NCI-H2227 (cell line): ENCODE measurements around the gene CYB561.
A peak's percentile ranks its signal among the peaks of the same experiment; 100 is the strongest.

Experiments
- DNase-seq: peaks from one replicate; lab custom pipeline; 2025; ENCODE audit not compliant: unreplicated experiment; lab: John Stamatoyannopoulos, UW

Gene CYB561, protein sequence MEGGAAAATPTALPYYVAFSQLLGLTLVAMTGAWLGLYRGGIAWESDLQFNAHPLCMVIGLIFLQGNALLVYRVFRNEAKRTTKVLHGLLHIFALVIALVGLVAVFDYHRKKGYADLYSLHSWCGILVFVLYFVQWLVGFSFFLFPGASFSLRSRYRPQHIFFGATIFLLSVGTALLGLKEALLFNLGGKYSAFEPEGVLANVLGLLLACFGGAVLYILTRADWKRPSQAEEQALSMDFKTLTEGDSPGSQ

DNA sequence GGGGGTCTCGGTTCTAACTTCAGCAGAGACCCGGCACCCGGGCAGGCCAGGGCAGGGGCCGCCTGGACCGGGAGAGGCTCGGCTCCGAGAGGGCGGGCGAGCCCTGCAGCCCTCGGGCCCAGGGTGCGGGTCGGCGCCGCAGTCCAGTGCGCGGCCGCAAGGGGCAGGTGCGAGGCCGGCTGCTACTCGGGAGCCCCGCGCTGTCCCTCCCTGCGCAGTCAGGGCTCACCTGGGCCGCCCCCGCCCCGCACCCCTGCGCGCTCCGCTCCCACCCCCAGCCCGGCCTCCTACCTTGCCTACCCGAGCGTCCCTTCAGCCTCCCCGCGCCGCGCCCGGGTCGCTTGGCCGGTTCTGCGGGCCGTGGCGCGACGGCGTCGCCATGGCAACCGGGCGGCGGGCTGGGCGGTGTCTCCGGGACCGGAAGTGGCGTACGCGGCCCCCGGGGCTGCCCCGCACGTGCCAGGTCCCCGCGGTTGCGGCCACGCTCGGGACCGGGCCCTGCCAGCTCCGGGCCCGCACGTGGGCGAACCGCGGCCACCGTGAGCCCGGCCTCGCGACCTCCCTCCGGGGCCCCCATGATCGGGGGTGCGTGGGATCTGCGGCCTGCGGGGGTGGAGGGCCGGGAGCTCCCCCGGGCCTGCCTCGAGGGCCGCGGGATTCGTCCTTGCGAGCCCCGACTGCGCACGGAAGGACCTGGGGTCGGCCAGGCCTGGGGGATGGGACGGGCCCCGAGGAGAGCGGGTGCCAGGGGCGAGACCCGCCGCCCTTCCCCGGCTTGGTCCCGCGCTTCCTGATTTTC is at the start of gene CYB561:
TSS of gene CYB561 (minus strand) at position 353 of the 799 bp plus-strand sequence. CDS start 8,759 bp downstream, outside the sequence.
- peak; percentile 88 for DNase-seq

DNA sequence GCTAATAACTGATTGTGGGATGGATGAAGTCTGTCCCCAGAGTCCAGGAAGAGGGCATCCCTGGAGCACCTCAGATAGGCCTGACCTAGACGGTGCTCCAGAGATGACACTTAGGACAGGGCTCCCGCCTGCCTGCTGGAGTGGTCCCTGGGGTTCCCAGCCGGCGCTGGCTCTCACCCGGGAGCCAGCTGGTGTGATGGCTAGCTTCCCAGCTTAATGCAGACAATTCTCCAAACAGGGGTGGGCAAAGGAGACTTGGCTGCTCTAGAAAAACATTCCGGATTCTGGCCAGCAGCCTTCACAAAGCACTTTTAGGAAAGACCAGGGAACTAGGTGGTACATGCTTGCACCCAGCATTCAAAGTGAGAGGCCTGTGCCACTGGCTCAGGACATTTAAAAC is 49.4 kb upstream of the CYB561 start:
- no peak for DNase-seq

DNA sequence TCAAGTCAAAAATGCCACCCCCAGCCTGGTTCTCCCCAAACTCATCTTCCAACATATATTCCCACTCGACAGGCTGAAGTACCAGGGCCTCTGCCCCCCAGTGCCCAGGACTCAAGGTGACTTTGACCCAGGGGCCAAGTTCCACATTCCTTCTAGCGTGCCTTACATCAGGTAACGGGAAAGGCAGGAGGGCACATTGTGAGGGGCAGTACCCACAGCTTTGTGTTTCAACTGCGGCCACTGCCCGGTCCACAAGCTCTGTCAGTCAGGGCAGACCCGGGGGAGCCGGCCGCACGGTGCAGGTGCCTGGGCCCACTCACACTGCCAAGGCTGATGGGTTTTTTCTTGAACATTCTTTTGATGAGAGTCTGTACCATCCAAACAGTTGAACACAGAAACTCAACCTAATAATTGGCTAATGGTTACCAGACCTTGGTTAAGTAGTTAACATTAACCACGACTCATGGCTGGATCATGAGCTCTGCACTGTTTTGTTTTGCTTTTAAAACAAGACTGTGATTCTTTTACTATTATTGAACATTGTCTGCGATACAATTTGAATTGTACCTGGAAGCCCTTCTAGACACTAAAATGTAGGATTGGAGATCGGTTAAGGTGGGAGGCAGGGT is 48.3 kb upstream of the CYB561 start:
- DNase-seq: no peak

- no peak for DNase-seq
Measured at GRCh38 chr17:63493411-63493810, 47.3 kb upstream of the CYB561 start.

DNA sequence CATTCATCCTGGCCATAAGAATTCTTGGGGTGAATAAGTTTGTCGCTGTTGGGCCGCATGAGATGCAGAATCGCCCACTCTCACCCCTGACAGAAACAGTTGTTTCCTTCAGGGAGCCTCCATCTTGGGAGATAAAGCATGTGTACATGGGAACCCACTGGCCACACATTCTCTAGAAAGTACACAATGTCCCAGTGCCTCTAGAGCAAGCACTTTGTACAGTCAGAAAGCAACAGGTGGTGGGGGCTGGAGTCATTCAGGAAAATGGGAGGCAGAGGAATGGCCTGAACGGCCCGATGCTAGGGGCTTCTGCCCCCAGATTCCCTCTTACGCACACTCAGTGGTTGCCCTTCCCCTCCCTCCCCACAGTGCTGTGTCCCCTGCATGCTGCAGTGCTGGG is 46.8 kb upstream of the CYB561 start:
- DNase-seq: no peak

DNA sequence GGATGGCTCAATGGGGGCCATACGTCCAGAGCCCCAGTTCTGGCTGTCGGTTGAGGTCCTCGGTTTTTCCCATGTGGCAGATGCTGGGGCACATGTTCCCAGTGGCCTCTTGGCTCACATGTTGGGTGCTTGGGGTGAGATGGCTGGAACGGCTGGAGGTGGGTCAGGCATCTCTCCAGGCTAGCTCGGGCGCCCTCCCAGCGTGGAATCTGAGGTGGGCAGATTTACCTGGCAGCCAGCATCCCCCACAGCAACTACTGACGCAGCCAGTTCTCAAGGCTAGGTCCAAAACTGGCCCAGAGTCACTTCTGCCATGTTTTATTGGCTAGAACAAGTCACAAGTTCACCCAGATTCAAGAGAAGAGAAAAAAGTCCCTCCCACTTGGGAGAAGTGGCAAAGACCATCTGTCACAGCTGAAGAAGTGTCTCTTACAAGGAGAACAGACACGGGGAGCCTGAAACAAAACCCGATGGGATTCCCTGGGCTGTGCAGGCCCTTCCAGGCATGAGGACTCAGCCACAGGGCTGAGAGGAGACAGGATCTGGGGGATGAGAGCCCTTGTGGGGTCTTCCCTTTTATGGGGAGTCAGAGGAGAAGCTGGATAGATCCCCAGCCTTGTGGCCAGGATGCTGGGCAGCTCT is 46.0 kb upstream of the CYB561 start:
- no peak for DNase-seq

- no peak for DNase-seq
Measured at GRCh38 chr17:63491413-63491812, 45.3 kb upstream of the CYB561 start.

DNA sequence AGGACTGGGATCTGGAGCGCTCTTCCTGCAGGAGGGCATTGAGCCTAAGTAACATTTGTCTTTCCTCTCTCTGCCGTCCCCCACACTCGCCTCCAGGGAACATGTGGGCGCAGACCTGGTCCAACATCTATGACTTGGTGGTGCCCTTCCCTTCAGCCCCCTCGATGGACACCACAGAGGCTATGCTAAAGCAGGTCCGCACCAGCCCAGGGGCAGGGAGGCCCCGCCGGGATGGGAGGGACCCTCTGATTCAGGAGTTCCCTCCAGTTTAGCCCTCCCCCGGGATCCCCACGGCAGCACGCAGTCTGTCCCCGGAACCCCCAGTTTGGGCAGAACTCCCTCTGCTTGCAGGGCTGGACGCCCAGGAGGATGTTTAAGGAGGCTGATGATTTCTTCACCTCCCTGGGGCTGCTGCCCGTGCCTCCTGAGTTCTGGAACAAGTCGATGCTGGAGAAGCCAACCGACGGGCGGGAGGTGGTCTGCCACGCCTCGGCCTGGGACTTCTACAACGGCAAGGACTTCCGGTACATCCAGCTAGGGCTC is 44.8 kb upstream of the CYB561 start:
- DNase-seq: no peak

DNA sequence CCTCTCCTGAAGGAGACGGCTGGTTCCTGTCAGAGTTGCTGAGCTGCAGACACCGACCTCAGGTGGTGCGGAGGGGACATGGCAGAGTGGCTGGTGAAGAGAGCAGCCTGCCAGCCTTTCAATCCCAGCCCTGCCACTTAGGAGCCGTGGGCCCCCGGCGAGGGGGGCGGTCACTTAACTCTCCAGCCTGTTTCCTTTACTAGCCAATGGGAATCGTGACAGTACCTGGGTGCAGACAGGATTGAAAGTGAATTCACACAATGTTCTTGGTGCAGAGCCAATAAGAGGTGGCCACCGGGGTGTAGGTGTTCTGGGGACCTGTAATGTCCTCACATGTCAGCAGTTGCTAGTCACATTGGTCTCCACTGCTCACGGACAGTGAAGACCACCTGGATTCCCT is 44.2 kb upstream of the CYB561 start:
- peak; percentile 56 for DNase-seq

- no peak for DNase-seq
Measured at GRCh38 chr17:63489291-63489690, 43.2 kb upstream of the CYB561 start.

DNA sequence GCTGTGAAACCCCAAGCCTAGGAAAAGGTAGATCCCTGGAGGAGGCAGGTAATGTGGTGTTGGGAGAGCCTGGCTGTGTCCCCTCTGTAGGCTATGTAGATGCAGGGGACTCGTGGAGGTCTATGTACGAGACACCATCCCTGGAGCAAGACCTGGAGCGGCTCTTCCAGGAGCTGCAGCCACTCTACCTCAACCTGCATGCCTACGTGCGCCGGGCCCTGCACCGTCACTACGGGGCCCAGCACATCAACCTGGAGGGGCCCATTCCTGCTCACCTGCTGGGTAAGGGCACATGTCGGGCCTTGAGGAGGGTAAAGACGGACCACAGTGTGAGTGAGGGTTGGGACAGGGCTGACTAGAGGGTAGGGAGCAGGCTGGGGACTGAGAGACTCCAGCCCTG is 42.7 kb upstream of the CYB561 start:
- DNase-seq: no peak

DNA sequence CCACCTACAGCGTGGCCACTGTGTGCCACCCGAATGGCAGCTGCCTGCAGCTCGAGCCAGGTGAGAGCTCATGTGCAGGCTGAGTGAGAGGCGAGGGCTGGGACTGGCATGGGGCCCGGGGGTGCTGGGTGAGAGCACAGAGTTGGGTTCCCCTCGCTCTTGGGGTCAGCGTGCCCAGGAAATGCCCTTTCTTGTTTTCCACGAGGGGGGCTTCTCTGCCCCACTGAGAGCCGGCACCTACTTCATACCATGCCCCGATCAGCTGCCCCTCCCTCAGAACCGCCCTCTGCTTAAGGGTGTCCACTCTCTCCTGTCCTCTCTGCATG is 40.9 kb upstream of the CYB561 start:
- no peak for DNase-seq

DNA sequence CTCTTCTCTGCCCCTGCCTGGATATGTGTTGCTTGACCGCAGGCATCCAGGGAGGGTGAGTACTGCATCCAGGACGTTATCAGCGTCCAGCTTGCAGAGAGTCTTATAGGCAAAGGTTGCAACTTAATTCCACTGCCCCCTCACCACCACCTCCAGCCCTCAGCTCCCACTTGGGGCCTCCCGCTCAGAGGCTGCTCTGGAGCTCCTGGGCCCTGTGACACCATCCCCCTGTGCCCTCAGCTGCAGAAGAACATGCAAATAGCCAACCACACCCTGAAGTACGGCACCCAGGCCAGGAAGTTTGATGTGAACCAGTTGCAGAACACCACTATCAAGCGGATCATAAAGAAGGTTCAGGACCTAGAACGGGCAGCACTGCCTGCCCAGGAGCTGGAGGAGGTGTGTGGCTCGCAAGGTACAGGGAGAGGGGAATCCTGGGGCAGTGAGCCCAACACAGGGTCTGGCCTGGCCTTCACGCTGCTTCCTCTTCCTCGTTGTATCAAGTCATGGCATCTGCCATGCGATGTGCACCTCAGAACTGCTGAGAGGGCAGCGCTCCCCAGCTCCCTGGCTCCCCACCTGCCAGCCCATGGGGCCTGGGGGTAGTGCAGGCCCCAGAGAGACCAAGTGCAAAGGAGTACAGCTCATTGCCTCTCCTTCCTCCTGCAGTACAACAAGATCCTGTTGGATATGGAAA is 40.4 kb upstream of the CYB561 start:
- DNase-seq: no peak

DNA sequence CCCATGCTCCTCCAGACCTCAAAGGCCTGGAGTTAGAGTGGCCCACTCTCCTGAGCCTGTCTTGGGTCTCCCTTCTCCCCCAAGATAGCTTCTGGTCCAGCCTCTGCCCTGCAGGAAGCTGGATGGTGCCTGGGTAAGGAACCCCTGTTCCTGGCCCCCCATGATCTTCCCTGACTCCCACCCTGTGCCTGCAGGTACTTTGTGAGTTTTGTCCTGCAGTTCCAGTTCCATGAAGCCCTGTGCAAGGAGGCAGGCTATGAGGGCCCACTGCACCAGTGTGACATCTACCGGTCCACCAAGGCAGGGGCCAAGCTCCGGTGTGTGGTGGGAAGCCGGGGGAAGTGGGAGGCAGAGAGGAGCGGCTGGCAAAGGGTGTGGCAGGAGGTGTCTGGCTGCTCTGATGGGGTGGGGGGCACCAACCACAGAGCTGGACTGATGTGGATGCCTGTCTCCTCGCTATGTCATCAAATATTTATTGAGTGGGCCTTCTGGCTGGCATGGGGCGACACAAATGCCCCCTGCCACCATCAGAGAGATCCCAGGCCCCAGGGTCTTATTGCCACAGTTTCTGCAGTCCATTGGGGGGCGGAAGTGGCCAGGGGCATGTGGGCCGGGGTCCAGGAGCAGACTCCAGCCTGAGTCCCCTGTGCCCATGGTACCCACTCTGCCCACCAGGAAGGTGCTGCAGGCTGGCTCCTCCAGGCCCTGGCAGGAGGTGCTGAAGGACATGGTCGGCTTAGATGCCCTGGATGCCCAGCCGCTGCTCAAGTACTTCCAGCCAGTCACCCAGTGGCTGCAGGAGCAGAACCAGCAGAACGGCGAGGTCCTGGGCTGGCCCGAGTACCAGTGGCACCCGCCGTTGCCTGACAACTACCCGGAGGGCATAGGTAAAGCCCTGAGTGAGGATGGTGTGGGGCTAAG is 37.8 kb upstream of the CYB561 start:
- DNase-seq: no peak

- DNase-seq: no peak
Measured at GRCh38 chr17:63483038-63483437, 36.9 kb upstream of the CYB561 start.

DNA sequence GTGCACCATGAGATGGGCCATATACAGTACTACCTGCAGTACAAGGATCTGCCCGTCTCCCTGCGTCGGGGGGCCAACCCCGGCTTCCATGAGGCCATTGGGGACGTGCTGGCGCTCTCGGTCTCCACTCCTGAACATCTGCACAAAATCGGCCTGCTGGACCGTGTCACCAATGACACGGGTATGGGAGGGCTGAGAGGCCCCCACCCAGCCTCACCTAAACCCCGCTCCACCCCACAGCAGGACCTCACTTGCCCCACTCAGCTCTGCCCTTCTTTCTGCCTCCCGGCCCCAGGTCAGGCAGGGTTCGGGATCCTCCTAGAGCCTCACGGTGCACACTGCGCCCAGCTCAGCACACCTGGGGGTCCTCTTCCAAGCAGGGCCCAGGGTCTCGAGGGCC is 36.4 kb upstream of the CYB561 start:
- no peak for DNase-seq

- DNase-seq: no peak
Measured at GRCh38 chr17:63481488-63481870, 35.4 kb upstream of the CYB561 start.

DNA sequence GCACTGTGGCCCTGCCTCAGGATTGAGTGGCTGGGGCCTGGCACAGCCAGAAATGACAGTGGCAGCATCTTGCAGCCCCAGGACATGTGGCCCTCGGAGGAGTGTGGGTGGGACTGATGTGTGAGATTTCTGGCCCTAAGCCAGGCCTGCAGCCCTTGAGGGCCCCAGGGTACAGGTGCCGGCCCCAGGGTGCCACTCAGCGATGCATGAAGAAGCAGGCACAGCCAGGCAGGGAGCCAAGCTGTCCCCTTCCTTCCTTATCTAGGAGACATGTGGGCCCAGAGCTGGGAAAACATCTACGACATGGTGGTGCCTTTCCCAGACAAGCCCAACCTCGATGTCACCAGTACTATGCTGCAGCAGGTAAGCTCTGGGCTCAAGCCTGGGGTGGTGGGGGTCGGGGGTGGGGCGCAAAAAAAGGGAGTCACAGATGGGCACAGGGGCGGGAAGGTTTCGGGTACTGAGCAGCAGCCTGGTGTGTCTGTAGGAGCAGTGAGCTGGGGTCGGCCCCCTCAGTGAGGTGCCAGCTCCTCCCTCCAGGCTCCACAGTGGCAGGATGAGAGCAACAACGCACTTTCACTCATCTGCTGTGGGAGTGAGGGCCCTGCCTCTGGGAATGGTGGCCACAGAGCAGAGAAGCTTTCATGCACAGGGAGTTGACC is 34.9 kb upstream of the CYB561 start:
- DNase-seq: peak; percentile 13

GRCh38 chr17:63480192-63480784 is 34.2 kb upstream of the CYB561 start:
- DNase-seq: no peak
